WTC11 (cell line): ENCODE data around the gene MTURN. TPM values are rescaled to one million over a fixed set of nuclear protein-coding genes. Genes with fewer than 3 reads are reported as not detected.

ENCODE experiments used
- ATAC-seq: fragments of 200-7000 bp; cut with Tn5 transposase; 2 replicates; pipeline ENCODE4 v1.10.0; 2021; ENCODE audit warnings: mild to moderate bottlenecking, moderate library complexity
- CTCF ChIA-PET: fragments of 300-600 bp; sonication (Branson Sonifier 250); formaldehyde crosslinking; loops from one replicate; lab custom pipeline; 2021; ENCODE audit warnings: antibody characterized with exemption; lab: Charles Lee
- POLR2A ChIA-PET: fragments of 350-600 bp; sonication (Branson Sonifier 250); formaldehyde crosslinking; loops from one replicate; lab custom pipeline; 2021; ENCODE audit warnings: antibody characterized with exemption; lab: Charles Lee
- DNase-seq: peaks from one replicate; pipeline ENCODE4 v3.0.0; 2021; ENCODE audit warnings: low spot score
- H3K27ac Mint-ChIP-seq: 2 replicates; pipeline ENCODE4 v1.8.0; 2021; ENCODE audit warnings: mixed read lengths
- H3K27me3 Mint-ChIP-seq: 2 replicates; pipeline ENCODE4 v1.8.0; 2021; ENCODE audit warnings: low read depth, mild to moderate bottlenecking, moderate library complexity, mixed read lengths
- H3K36me3 Mint-ChIP-seq: 2 replicates; pipeline ENCODE4 v1.8.0; 2021; ENCODE audit warnings: mixed read lengths
- H3K4me1 Mint-ChIP-seq: 2 replicates; pipeline ENCODE4 v1.8.0; 2022; ENCODE audit warnings: mixed read lengths
- H3K4me3 Mint-ChIP-seq: 2 replicates; pipeline ENCODE4 v1.8.0; 2021; ENCODE audit warnings: mild to moderate bottlenecking, moderate library complexity, mixed read lengths
- H3K9me3 Mint-ChIP-seq: 2 replicates; pipeline ENCODE4 v1.8.0; 2021; ENCODE audit warnings: mixed read lengths
- CREB1 ChIP-seq: sonication (generic); formaldehyde crosslinking; IDR thresholded peaks from 2 replicates; pipeline ENCODE4 v1.8.0; 2023; ENCODE audit warnings: mild to moderate bottlenecking, missing genetic modification reagents
- CTCF ChIP-seq: fragments of 200-600 bp; IDR thresholded peaks from 2 replicates; pipeline ENCODE4 v1.8.0; 2022; ENCODE audit warnings: antibody characterized with exemption
- FOXP1 ChIP-seq: sonication (generic); formaldehyde crosslinking; IDR thresholded peaks from 2 replicates; pipeline ENCODE4 v1.8.0; 2022; ENCODE audit warnings: missing genetic modification reagents, mild to moderate bottlenecking, moderate library complexity, borderline replicate concordance
- HMGXB4 ChIP-seq: sonication (generic); formaldehyde crosslinking; IDR thresholded peaks from 2 replicates; pipeline ENCODE4 v1.8.1; 2023; ENCODE audit warnings: mild to moderate bottlenecking, moderate library complexity, missing genetic modification reagents
- IRF2 ChIP-seq: sonication (generic); formaldehyde crosslinking; IDR thresholded peaks from 2 replicates; pipeline ENCODE4 v1.8.0; 2022; ENCODE audit warnings: low read depth, missing genetic modification reagents, borderline replicate concordance
- JAZF1 ChIP-seq: fragments of 250-450 bp; sonication (Bioruptor Pico); IDR thresholded peaks from 2 replicates; pipeline ENCODE4 v1.9.0; 2021; ENCODE audit warnings: moderate library complexity, mild to moderate bottlenecking, inconsistent platforms
- NFYB ChIP-seq: sonication (generic); formaldehyde crosslinking; conservative IDR thresholded peaks from 2 replicates; pipeline ENCODE4 v1.8.0; 2022; ENCODE audit warnings: low read depth, missing genetic modification reagents
- NR2C2 ChIP-seq: sonication (generic); formaldehyde crosslinking; IDR thresholded peaks from 2 replicates; pipeline ENCODE4 v1.8.0; 2022; ENCODE audit warnings: mild to moderate bottlenecking, missing genetic modification reagents
- OVOL2 ChIP-seq: fragments of 250-450 bp; sonication (Bioruptor Pico); IDR thresholded peaks from 2 replicates; pipeline ENCODE4 v1.9.0; 2021; ENCODE audit warnings: mild to moderate bottlenecking, borderline replicate concordance
- SOX15 ChIP-seq: fragments of 250-450 bp; sonication (Bioruptor Pico); IDR thresholded peaks from 2 replicates; pipeline ENCODE4 v1.9.0; 2021; ENCODE audit warnings: mild to moderate bottlenecking
- TP53 ChIP-seq: sonication (generic); formaldehyde crosslinking; IDR thresholded peaks from 2 replicates; pipeline ENCODE4 v1.8.1; 2023; ENCODE audit warnings: mild to moderate bottlenecking, missing genetic modification reagents
- ZBTB43 ChIP-seq: sonication (generic); formaldehyde crosslinking; IDR thresholded peaks from 2 replicates; pipeline ENCODE4 v1.8.1; 2023; ENCODE audit warnings: mild to moderate bottlenecking, missing genetic modification reagents
- ZMAT4 ChIP-seq: fragments of 250-450 bp; sonication (Bioruptor Pico); IDR thresholded peaks from 2 replicates; pipeline ENCODE4 v1.9.0; 2021; ENCODE audit warnings: mild to moderate bottlenecking
- ZNF219 ChIP-seq: sonication (generic); formaldehyde crosslinking; IDR thresholded peaks from 2 replicates; pipeline ENCODE4 v1.8.0; 2023; ENCODE audit warnings: missing genetic modification reagents, mild to moderate bottlenecking, borderline replicate concordance
- ZNF232 ChIP-seq: sonication (generic); formaldehyde crosslinking; IDR thresholded peaks from 2 replicates; pipeline ENCODE4 v1.8.0; 2022; ENCODE audit warnings: mild to moderate bottlenecking, missing genetic modification reagents
- ZNF512 ChIP-seq: sonication (generic); formaldehyde crosslinking; IDR thresholded peaks from 2 replicates; pipeline ENCODE4 v1.8.1; 2022; ENCODE audit warnings: missing genetic modification reagents, borderline replicate concordance
- ZNF532 ChIP-seq: fragments of 250-450 bp; sonication (Bioruptor Pico); IDR thresholded peaks from 2 replicates; pipeline ENCODE4 v1.9.0; 2021; ENCODE audit warnings: mild to moderate bottlenecking, borderline replicate concordance
- ZNF671 ChIP-seq: fragments of 250-450 bp; sonication (Bioruptor Pico); IDR thresholded peaks from 2 replicates; pipeline ENCODE4 v1.8.0; 2021; ENCODE audit warnings: mild to moderate bottlenecking
- ZSCAN18 ChIP-seq: fragments of 250-450 bp; sonication (Bioruptor Pico); IDR thresholded peaks from 2 replicates; pipeline ENCODE4 v2.1.2; 2022; ENCODE audit warnings: mild to moderate bottlenecking, moderate library complexity
- total RNA-seq: library from RNA; stranded (reverse); gene quantifications from 3 replicates; pipeline ENCODE4 v1.2.3, GENCODE V29; 2021

The MTURN gene
- total RNA-seq, 1 experiment from 2014 or later = 5.0 TPM

GRCh38 chr7:30186725-30187124 lies 51.9 kb downstream of the MTURN start:
- no peak overlapping the region for H3K27ac Mint-ChIP-seq
- H3K4me3 Mint-ChIP-seq = no peak overlapping the region
- H3K27me3 Mint-ChIP-seq = peaks cover 6% of the 10 kb centered on the region
- CTCF ChIA-PET = no interaction called here
- ATAC-seq (no peak), DNase-seq (no peak)
- H3K36me3 Mint-ChIP-seq = peaks cover 33% of the 10 kb centered on the region
- POLR2A ChIA-PET = no interaction called here
- peaks cover 8% of the 10 kb centered on the region for H3K4me1 Mint-ChIP-seq
- peaks cover 63% of the 10 kb centered on the region for H3K9me3 Mint-ChIP-seq
- TF ChIP-seq ZNF512 (CRISPR knock-in tag) (no peak), ZNF532 (CRISPR knock-in tag) (no peak), SOX15 (CRISPR knock-in tag) (no peak), NFYB (no peak), CREB1 (CRISPR knock-in tag) (no peak), IRF2 (CRISPR knock-in tag) (no peak), ZBTB43 (CRISPR knock-in tag) (no peak), NR2C2 (CRISPR knock-in tag) (no peak), JAZF1 (CRISPR knock-in tag) (no peak), ZSCAN18 (CRISPR knock-in tag) (no peak), ZNF671 (CRISPR knock-in tag) (no peak), FOXP1 (CRISPR knock-in tag) (no peak)
- TF ChIP-seq, all 79 proteins: peak for 0

- ATAC-seq (no peak), DNase-seq (no peak)
- no peak overlapping the region for H3K4me3 Mint-ChIP-seq
- H3K27me3 Mint-ChIP-seq = peaks cover 9% of the 10 kb centered on the region
- H3K4me1 Mint-ChIP-seq = peaks cover 8% of the 10 kb centered on the region
- CTCF ChIA-PET = no interaction called here
- no peak overlapping the region for H3K27ac Mint-ChIP-seq
- peaks cover 33% of the 10 kb centered on the region for H3K36me3 Mint-ChIP-seq
- H3K9me3 Mint-ChIP-seq = peaks cover 71% of the 10 kb centered on the region
- POLR2A ChIA-PET = no interaction called here
- TF ChIP-seq ZNF219 (CRISPR knock-in tag) (no peak), ZSCAN18 (CRISPR knock-in tag) (no peak), HMGXB4 (CRISPR knock-in tag) (no peak), ZNF232 (CRISPR knock-in tag) (no peak), OVOL2 (no peak), ZNF512 (CRISPR knock-in tag) (no peak), TP53 (no peak), ZMAT4 (CRISPR knock-in tag) (no peak), CTCF (no peak)
Observed at GRCh38 chr7:30187513-30187912, 52.7 kb downstream of the MTURN start.
